ENCODE measurements around the gene PLCL2. TPM values are rescaled to one million over a fixed set of nuclear protein-coding genes. Genes with fewer than 3 reads are reported as not detected.
A peak's percentile ranks its signal among the peaks of the same experiment; 100 is the strongest.

Gene PLCL2
- total and polyA plus RNA-seq, 2 donors (not counting 1 experiment from before 2014, with no cell fraction given): 21.7 to 55.2 TPM

- 4% methylated on average over 81 of the region's 81 CpGs for WGBS (ENCODE audit: insufficient coverage)
- intact Hi-C loops (cut with micrococcal nuclease): loop anchor here (1.0 to 10.0 kb wide), 6 partner anchors 13 to 619 kb away; partner anchors contain the start of genes DPH3 and OXNAD1
These were observed 539 bp upstream of the PLCL2 start for GRCh38 chr3:16884084-16884747.

More at GRCh38 chr3:16884084-16884747, 539 bp upstream of the PLCL2 start:
- Histone ChIP-seq H3K9me3 (ENCODE audit: control extremely low read depth in 1 of 3, control insufficient read depth in 2 of 3, insufficient read depth in 1 of 3, low read length in 2 of 3) (peaks cover 0 to 6% (median 0%) of the 10 kb centered on the region in 3 donors), H3K4me1 (ENCODE audit: control insufficient read depth in 2 of 2, insufficient read depth in 2 of 2, low read length in 2 of 2) (peaks cover 17 to 23% of the 10 kb centered on the region in 2 donors), H3K9ac (ENCODE audit: low read length) (peak overlapping the region; percentile 95), H3K79me2 (ENCODE audit: control insufficient read depth, insufficient read depth, low read length) (peaks cover 42% of the 10 kb centered on the region), H3K36me3 (replicated peaks in 1 of 2; ENCODE audit: control extremely low read depth in 1 of 2, control insufficient read depth in 1 of 2, extremely low read depth in 1 of 2, insufficient read depth in 2 of 2, low read length in 1 of 2) (no peaks in the 10 kb centered on the region), H3K27me3 (replicated peaks in 1 of 4; ENCODE audit: control extremely low read depth in 1 of 4, control insufficient read depth in 3 of 4, insufficient read depth in 4 of 4, low read length in 3 of 4) (no peaks in the 10 kb centered on the region), H3K4me2 (replicated peaks; ENCODE audit: low read depth, low read length, poor library complexity, severe bottlenecking) (peak overlapping the region; percentile 87), H3K27ac (ENCODE audit: low read length in 2 of 2) (peak overlapping the region; percentile 82 to 90), H2AFZ (ENCODE audit: insufficient read depth, low read depth, low read length, poor library complexity, severe bottlenecking) (peak overlapping the region; percentile 93), H3K4me3 (ENCODE audit: control extremely low read depth in 1 of 5, extremely low read depth in 1 of 5, insufficient read depth in 1 of 5, low read depth in 2 of 5, low read length in 4 of 5) (peak overlapping the region in 4 of 5 experiments; percentile 77 to 98 (median 96)), H4K20me1 (ENCODE audit: control insufficient read depth, insufficient read depth, low read length, poor library complexity, severe bottlenecking) (no peaks in the 10 kb centered on the region)
- DNase-seq (peak; percentile 84), ATAC-seq (ENCODE audit: low read depth) (peak; percentile 60)
- Mint-ChIP-seq H3K4me3 (peak overlapping the region; percentile 97), H3K27ac (peak overlapping the region; percentile 95), H3K9me3 (ENCODE audit: insufficient read depth) (no peaks in the 10 kb centered on the region), H3K27me3 (no peaks in the 10 kb centered on the region), H3K4me1 (peaks cover 40% of the 10 kb centered on the region)
- ChIA-PET CTCF (interaction anchor here (0.6 to 3.4 kb wide), 34 partner anchors 10 to 357 kb away, joined by 3 to 23 read pairs (median 4); no protein-coding TSS in a partner anchor), POLR2A (interaction anchor here (0.6 to 3.1 kb wide), 14 partner anchors 10 to 344 kb away, joined by 3 to 22 read pairs (median 4); no protein-coding TSS in a partner anchor)
- TF ChIP-seq CTCF (IDR thresholded peaks at IDR 0.05) (peak; percentile 71), EZH2 (IDR thresholded peaks at IDR 0.05; ENCODE audit: borderline replicate concordance, insufficient read depth, low read depth, low read length, poor library complexity, severe bottlenecking) (no peak)

Data from B cell (primary cell).